H9 (cell line): ENCODE measurements around the gene ALAS1. TPM values are rescaled to one million over a fixed set of nuclear protein-coding genes. Genes with fewer than 3 reads are reported as not detected.

Experiments
- DNase-seq: peaks from one replicate; pipeline ENCODE4 v3.0.0-alpha.2; 2017
- H2AFZ ChIP-seq: one replicate; pipeline ENCODE4 v1.6.1; 2013; ENCODE audit warnings: mild to moderate bottlenecking, low read length, control low read depth, moderate library complexity
- H2AK5ac ChIP-seq: 2 replicates; pipeline ENCODE4 v1.6.1; 2013; ENCODE audit warnings: low read length, control low read depth, mixed read lengths; ENCODE audit not compliant: insufficient read length
- H2BK120ac ChIP-seq: one replicate; pipeline ENCODE4 v1.6.1; 2013; ENCODE audit warnings: low read depth, mild to moderate bottlenecking, low read length, control low read depth, inconsistent platforms; ENCODE audit not compliant: poor library complexity, severe bottlenecking
- H2BK12ac ChIP-seq: 2 replicates; pipeline ENCODE4 v1.6.1; 2013; ENCODE audit warnings: low read length, control low read depth, mixed read lengths, low read depth; ENCODE audit not compliant: insufficient read length
- H2BK15ac ChIP-seq: 2 replicates; pipeline ENCODE4 v1.6.1; 2013; ENCODE audit warnings: low read depth, low read length, control low read depth
- H2BK20ac ChIP-seq: one replicate; pipeline ENCODE4 v1.6.1; 2013; ENCODE audit warnings: low read depth, mild to moderate bottlenecking, low read length, control low read depth, inconsistent platforms; ENCODE audit not compliant: poor library complexity, severe bottlenecking
- H2BK5ac ChIP-seq: 2 replicates; pipeline ENCODE4 v1.6.1; 2013; ENCODE audit warnings: low read length, control low read depth, mixed read lengths; ENCODE audit not compliant: insufficient read length
- H3K14ac ChIP-seq: 2 replicates; pipeline ENCODE4 v1.6.1; 2013; ENCODE audit warnings: low read length, control low read depth; ENCODE audit not compliant: insufficient read depth
- H3K18ac ChIP-seq: 2 replicates; pipeline ENCODE4 v1.6.1; 2013; ENCODE audit warnings: low read depth, mild to moderate bottlenecking, mixed read lengths, low read length, control low read depth; ENCODE audit not compliant: insufficient read length
- H3K23ac ChIP-seq: 2 replicates; pipeline ENCODE4 v1.6.1; 2013; ENCODE audit warnings: low read length, control low read depth, mixed read lengths, low read depth; ENCODE audit not compliant: insufficient read length
- H3K23me2 ChIP-seq: 2 replicates; pipeline ENCODE4 v1.6.1; 2013; ENCODE audit warnings: low read depth, mild to moderate bottlenecking, mixed read lengths, low read length, control low read depth; ENCODE audit not compliant: insufficient read length, poor library complexity, severe bottlenecking
- H3K27ac ChIP-seq: 2 replicates; pipeline ENCODE4 v1.5.1; 2013; ENCODE audit warnings: low read length, control low read depth, mixed read lengths, low read depth; ENCODE audit not compliant: insufficient read length
- H3K27me3 ChIP-seq: 2 replicates; pipeline ENCODE4 v1.6.1; 2013; ENCODE audit warnings: low read length, control low read depth, inconsistent platforms; ENCODE audit not compliant: insufficient read depth
- H3K4ac ChIP-seq: 2 replicates; pipeline ENCODE4 v1.6.1; 2013; ENCODE audit warnings: low read depth, mild to moderate bottlenecking, control low read depth, inconsistent platforms, low read length, moderate library complexity
- H3K4me1 ChIP-seq: 2 replicates; pipeline ENCODE4 v1.6.1; 2013; ENCODE audit warnings: low read length, control low read depth, inconsistent platforms; ENCODE audit not compliant: insufficient read depth
- H3K4me2 ChIP-seq: 2 replicates; pipeline ENCODE4 v1.6.1; 2013; ENCODE audit warnings: low read length, control low read depth, mixed read lengths; ENCODE audit not compliant: insufficient read length, insufficient read depth
- H3K56ac ChIP-seq: 2 replicates; pipeline ENCODE4 v1.6.1; 2013; ENCODE audit warnings: low read depth, mild to moderate bottlenecking, mixed read lengths, low read length, control low read depth; ENCODE audit not compliant: insufficient read length
- H3K79me1 ChIP-seq: 2 replicates; pipeline ENCODE4 v1.6.1; 2013; ENCODE audit warnings: low read depth, mild to moderate bottlenecking, moderate library complexity, low read length, control low read depth, inconsistent platforms; ENCODE audit not compliant: insufficient read depth, poor library complexity, severe bottlenecking
- H3K79me2 ChIP-seq: 2 replicates; pipeline ENCODE4 v1.6.1; 2013; ENCODE audit warnings: low read length, control low read depth, inconsistent platforms; ENCODE audit not compliant: insufficient read depth
- H3K9ac ChIP-seq: 2 replicates; pipeline ENCODE4 v1.6.1; 2013; ENCODE audit warnings: low read length, control low read depth, mixed read lengths; ENCODE audit not compliant: insufficient read length; ENCODE audit errors: extremely low read depth
- H3K9me3 ChIP-seq: one replicate; pipeline ENCODE4 v1.6.1; 2013; ENCODE audit warnings: low read depth, low read length, inconsistent platforms; ENCODE audit not compliant: control insufficient read depth
- H3T11ph ChIP-seq: one replicate; pipeline ENCODE4 v1.6.1; 2013; ENCODE audit warnings: mild to moderate bottlenecking, low read length, control low read depth, inconsistent platforms
- H4K20me1 ChIP-seq: one replicate; pipeline ENCODE4 v1.6.1; 2013; ENCODE audit not compliant: control insufficient read depth, insufficient read length, insufficient read depth
- H4K5ac ChIP-seq: 2 replicates; pipeline ENCODE4 v1.6.1; 2013; ENCODE audit warnings: low read depth, mild to moderate bottlenecking, mixed read lengths, low read length, control low read depth; ENCODE audit not compliant: insufficient read length
- H4K8ac ChIP-seq: replicated peaks from 2 replicates; pipeline ENCODE4 v1.6.1; 2013; ENCODE audit warnings: low read length, control low read depth, mixed read lengths, low read depth; ENCODE audit not compliant: insufficient read length
- H4K91ac ChIP-seq: 2 replicates; pipeline ENCODE4 v1.6.1; 2013; ENCODE audit warnings: low read depth, mild to moderate bottlenecking, moderate library complexity, mixed read lengths, low read length, control low read depth; ENCODE audit not compliant: insufficient read length
- H3K27ac Mint-ChIP-seq, 3 experiments: 2 replicates in 2 of 3; 3 replicates in 1 of 3; pipeline ENCODE4 v1.8.0; 2020 to 2021; ENCODE audit warnings: mixed read lengths in 3 of 3, mild to moderate bottlenecking in 1 of 3, moderate library complexity in 1 of 3
- H3K27me3 Mint-ChIP-seq: 2 replicates; pipeline ENCODE4 v1.8.0; 2021; ENCODE audit warnings: low read depth, mild to moderate bottlenecking, moderate library complexity, mixed read lengths
- H3K36me3 Mint-ChIP-seq, 3 experiments: 2 replicates in 2 of 3; 3 replicates in 1 of 3; pipeline ENCODE4 v1.8.0; 2020 to 2021; ENCODE audit warnings: low read depth in 3 of 3, mixed read lengths in 3 of 3; ENCODE audit not compliant: insufficient read depth in 1 of 3
- H3K4me1 Mint-ChIP-seq, 2 experiments: 2 replicates each; pipeline ENCODE4 v1.8.0; 2020; ENCODE audit warnings: mixed read lengths in 2 of 2
- H3K4me3 Mint-ChIP-seq, 2 experiments: 2 replicates in 1 of 2; 3 replicates in 1 of 2; pipeline ENCODE4 v1.8.0; 2020 to 2021; ENCODE audit warnings: mild to moderate bottlenecking in 2 of 2, mixed read lengths in 2 of 2, moderate library complexity in 1 of 2
- H3K9me3 Mint-ChIP-seq, 2 experiments: 2 replicates in 1 of 2; 3 replicates in 1 of 2; pipeline ENCODE4 v1.8.0; 2020; ENCODE audit warnings: mild to moderate bottlenecking in 2 of 2, mixed read lengths in 2 of 2, moderate library complexity in 1 of 2
- CTCF ChIP-seq: fragments of 200-600 bp; sonication (generic); conservative IDR thresholded peaks from 3 replicates; pipeline ENCODE4 v1.8.0; 2021; ENCODE audit warnings: antibody characterized with exemption, mild to moderate bottlenecking
- WGBS: extraction: QIAGEN DNeasy Blood & Tissue Kit; methylation state at CpG from one replicate; pipeline ENCODE4 v1.1.7; 2013; ENCODE audit warnings: missing lambda C conversion rate, low lambda C conversion rate, mixed read lengths; ENCODE audit not compliant: insufficient read length; ENCODE audit errors: extremely low coverage; 5-methylcytosine and 5-hydroxymethylcytosine counted together
- total RNA-seq: library from RNA; stranded (reverse); gene quantifications from 2 replicates; pipeline ENCODE4 v1.2.1, GENCODE V29; 2021

ALAS1 gene
- total RNA-seq, 1 experiment from 2014 or later = 39.1 TPM

GRCh38 chr3:52200981-52201679, 3.2 kb downstream of the ALAS1 start:
- Mint-ChIP-seq H3K36me3 (peaks cover 30 to 69% (median 63%) of the 10 kb centered on the region in 3 experiments; a peak in 6 of 7 replicates), H3K27ac (no peak overlapping the region)

More at GRCh38 chr3:52200981-52201679, 3.2 kb downstream of the ALAS1 start:
- Histone ChIP-seq H3K4me1 (no peaks in the 10 kb centered on the region), H2BK120ac (no peak overlapping the region), H3K4me2 (no peak overlapping the region), H3K9ac (no peak overlapping the region), H3T11ph (no peak overlapping the region), H3K79me2 (no peaks in the 10 kb centered on the region), H4K5ac (no peak overlapping the region), H2AFZ (no peak overlapping the region), H3K23ac (no peak overlapping the region), H2BK20ac (no peak overlapping the region), H3K14ac (no peak overlapping the region), H2BK12ac (no peak overlapping the region), H3K4ac (no peak overlapping the region), H4K20me1 (no peaks in the 10 kb centered on the region), H3K79me1 (no peaks in the 10 kb centered on the region), H3K23me2 (peaks cover 7% of the 10 kb centered on the region), H3K9me3 (no peaks in the 10 kb centered on the region), H3K56ac (no peak overlapping the region), H2AK5ac (no peak overlapping the region), H3K27me3 (no peaks in the 10 kb centered on the region), H4K8ac (no peak overlapping the region), H2BK15ac (no peak overlapping the region), H2BK5ac (no peak overlapping the region), H3K27ac (no peak overlapping the region), H4K91ac (no peak overlapping the region), H3K18ac (no peak overlapping the region)
- peaks cover 2% of the 10 kb centered on the region; the same call in 1 of the 2 replicates for H3K27me3 Mint-ChIP-seq
- no peaks in the 10 kb centered on the region for H3K9me3 Mint-ChIP-seq
- H3K4me1 Mint-ChIP-seq = peaks cover 16 to 17% of the 10 kb centered on the region in 2 experiments
- H3K4me3 Mint-ChIP-seq = no peak overlapping the region
- no peak for TF ChIP-seq CTCF
- no CpG with 5 or more reads among the region's 5 CpGs for WGBS
- DNase-seq = no peak
